OCI-LY3 (cell line): ENCODE measurements around the gene DOK3.

Source experiments
- CTCF ChIP-seq: fragments of 200-600, 300-600 bp; sonication (generic); IDR thresholded peaks from 2 replicates; pipeline ENCODE4 v1.5.1; 2014; ENCODE audit warnings: antibody characterized with exemption, low read length, low read depth
- EZH2phosphoT487 ChIP-seq: fragments of 200-600 bp; shearing (Covaris generic); IDR thresholded peaks from 2 replicates; pipeline ENCODE4 v1.6.1; 2018; ENCODE audit warnings: antibody characterized with exemption, mixed run types, low read depth

- no peak for TF ChIP-seq EZH2phosphoT487
- no peak for TF ChIP-seq CTCF
These were observed 1.4 kb downstream of the DOK3 start for GRCh38 chr5:177508221-177508611.
